ENCODE measurements around the gene SDCCAG8.

SDCCAG8 gene

DNA sequence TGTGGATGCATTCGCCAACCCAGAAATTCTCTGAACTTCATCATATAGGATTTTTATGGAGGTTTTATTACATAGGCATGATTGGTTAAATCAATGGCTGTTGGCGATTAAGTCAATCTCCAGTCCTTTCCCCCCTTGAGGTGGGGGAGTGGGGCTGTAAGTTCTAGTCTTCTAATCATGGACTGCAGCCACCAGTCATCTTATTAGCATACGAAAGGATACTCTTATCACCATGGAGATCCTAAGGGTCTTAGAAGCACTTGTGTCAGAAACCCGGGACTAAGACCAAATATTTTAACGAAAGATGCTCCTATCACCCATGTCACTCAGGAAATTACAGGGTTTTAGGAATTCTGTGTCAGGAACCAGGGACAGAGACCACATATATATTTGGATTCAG is 36.3 kb downstream of the SDCCAG8 start:
- no peak overlapping the region for H3K4me3 ChIP-seq (ENCODE audit: low read depth, low read length)
- TF ChIP-seq POLR2A (IDR thresholded peaks at IDR 0.05; ENCODE audit: extremely low read depth, insufficient read length), result no peak
- TF ChIP-seq, protein P1, sequence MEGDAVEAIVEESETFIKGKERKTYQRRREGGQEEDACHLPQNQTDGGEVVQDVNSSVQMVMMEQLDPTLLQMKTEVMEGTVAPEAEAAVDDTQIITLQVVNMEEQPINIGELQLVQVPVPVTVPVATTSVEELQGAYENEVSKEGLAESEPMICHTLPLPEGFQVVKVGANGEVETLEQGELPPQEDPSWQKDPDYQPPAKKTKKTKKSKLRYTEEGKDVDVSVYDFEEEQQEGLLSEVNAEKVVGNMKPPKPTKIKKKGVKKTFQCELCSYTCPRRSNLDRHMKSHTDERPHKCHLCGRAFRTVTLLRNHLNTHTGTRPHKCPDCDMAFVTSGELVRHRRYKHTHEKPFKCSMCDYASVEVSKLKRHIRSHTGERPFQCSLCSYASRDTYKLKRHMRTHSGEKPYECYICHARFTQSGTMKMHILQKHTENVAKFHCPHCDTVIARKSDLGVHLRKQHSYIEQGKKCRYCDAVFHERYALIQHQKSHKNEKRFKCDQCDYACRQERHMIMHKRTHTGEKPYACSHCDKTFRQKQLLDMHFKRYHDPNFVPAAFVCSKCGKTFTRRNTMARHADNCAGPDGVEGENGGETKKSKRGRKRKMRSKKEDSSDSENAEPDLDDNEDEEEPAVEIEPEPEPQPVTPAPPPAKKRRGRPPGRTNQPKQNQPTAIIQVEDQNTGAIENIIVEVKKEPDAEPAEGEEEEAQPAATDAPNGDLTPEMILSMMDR (IDR thresholded peaks at IDR 0.05; ENCODE audit: low read depth, low read length), result no peak
- TF ChIP-seq MAX (IDR thresholded peaks at IDR 0.05; ENCODE audit: low read depth, low read length), result no peak
- no peak for TF ChIP-seq MYC (IDR thresholded peaks at IDR 0.05; ENCODE audit: low read depth, low read length)
- DNase-seq (ENCODE audit: low read depth), result no peak

DNA sequence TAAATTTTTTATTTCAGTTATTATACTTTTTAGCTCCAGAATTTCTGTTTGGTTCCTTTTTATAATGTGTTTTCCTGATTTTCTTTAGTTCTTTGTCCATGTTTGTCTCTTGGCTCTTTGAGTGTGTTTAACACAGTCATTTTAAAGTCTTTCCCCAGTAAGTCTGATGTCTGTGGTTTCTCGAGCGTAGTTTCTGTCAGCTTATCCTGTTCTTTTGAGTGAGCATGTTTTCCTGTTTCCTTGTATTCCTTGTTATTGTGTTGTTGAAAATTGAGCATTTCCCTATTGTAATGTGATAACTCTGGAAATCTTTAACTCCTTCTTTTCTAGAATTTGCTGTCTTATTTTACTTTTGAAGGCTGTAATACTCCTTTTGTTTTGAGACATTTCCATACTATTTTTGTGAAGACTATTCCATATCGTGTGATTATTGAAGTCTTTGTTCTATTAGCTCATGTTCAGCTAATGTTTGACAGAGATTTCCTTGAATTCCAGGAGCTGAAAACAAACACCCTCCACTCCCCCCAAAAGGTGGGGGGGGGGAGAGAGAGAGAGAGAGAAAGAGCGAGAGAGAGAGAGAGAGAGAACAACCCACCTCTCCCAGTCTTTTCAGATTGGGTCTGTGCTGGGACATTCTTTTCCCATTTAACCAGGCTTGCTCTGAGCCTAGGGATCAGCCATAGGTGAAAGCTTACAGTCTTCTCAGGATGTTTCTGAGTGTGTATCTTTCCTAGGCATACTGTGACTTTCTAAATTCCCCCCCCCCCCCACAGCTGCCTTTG is 38.3 kb downstream of the SDCCAG8 start:
- no peak overlapping the region for H3K4me3 ChIP-seq (ENCODE audit: low read depth, low read length)
- TF ChIP-seq MYC (IDR thresholded peaks at IDR 0.05; ENCODE audit: low read depth, low read length), result no peak
- no peak for TF ChIP-seq MAX (IDR thresholded peaks at IDR 0.05; ENCODE audit: low read depth, low read length)
- TF ChIP-seq POLR2A (IDR thresholded peaks at IDR 0.05; ENCODE audit: extremely low read depth, insufficient read length), result no peak
- TF ChIP-seq, protein P1 (IDR thresholded peaks at IDR 0.05; ENCODE audit: low read depth, low read length), result no peak
- DNase-seq (ENCODE audit: low read depth), result no peak

GRCh38 chr1:243294723-243295121 is 38.9 kb downstream of the SDCCAG8 start:
- no peak for DNase-seq (ENCODE audit: low read depth)
- TF ChIP-seq POLR2A (IDR thresholded peaks at IDR 0.05; ENCODE audit: extremely low read depth, insufficient read length) (no peak), MYC (IDR thresholded peaks at IDR 0.05; ENCODE audit: low read depth, low read length) (no peak), MAX (IDR thresholded peaks at IDR 0.05; ENCODE audit: low read depth, low read length) (no peak)
- TF ChIP-seq, protein P1 (IDR thresholded peaks at IDR 0.05; ENCODE audit: low read depth, low read length), result no peak

DNA sequence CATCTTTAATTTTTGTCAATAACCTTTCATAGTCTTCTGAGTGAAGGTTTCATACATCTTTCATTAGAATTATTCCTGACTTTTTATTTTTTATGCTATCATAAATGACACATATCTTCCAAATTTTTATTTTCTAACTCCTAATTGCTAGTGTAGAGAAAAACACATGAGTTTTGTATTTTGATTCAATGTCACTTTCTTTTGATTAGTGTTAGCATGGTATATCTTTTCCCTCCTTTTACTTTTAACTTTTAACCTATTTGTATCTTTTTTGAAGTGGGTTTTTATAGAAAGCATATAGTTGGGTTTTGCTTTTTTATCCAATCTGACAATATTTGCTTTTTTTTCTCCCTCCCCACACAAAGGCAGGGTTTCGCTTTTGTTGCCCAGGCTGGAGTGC is 43.2 kb downstream of the SDCCAG8 start:
- no peak overlapping the region for H3K4me3 ChIP-seq (ENCODE audit: low read depth, low read length)
- no peak for DNase-seq (ENCODE audit: low read depth)
- TF ChIP-seq, protein P1 (IDR thresholded peaks at IDR 0.05; ENCODE audit: low read depth, low read length), result no peak
- no peak for TF ChIP-seq MYC (IDR thresholded peaks at IDR 0.05; ENCODE audit: low read depth, low read length)

More at GRCh38 chr1:243294723-243295121, 38.9 kb downstream of the SDCCAG8 start:
- no peak overlapping the region for H3K4me3 ChIP-seq (ENCODE audit: low read depth, low read length)

DNA sequence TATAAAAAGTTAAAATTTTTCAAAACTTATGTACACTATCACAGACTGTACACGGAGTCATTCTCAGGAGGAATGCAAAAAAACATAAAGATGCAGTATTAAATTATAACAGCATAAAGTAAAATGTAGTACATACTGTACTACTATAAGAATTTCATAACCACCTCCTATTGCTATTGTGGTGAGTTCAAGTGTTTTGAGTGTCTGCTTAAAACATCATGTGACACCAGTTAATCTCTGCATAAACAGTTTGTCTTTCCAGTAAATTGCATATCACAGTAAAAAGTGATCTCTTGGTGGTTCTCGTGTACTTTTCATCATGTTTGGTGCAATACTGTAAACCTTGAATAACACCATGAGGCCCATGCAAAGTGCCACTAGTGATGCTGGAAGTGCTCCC is 45.2 kb downstream of the SDCCAG8 start:
- no peak overlapping the region for H3K4me3 ChIP-seq (ENCODE audit: low read depth, low read length)
- TF ChIP-seq, protein P1 (IDR thresholded peaks at IDR 0.05; ENCODE audit: low read depth, low read length), result no peak
- TF ChIP-seq POLR2A (IDR thresholded peaks at IDR 0.05; ENCODE audit: extremely low read depth, insufficient read length), result no peak
- no peak for TF ChIP-seq MAX (IDR thresholded peaks at IDR 0.05; ENCODE audit: low read depth, low read length)
- TF ChIP-seq MYC (IDR thresholded peaks at IDR 0.05; ENCODE audit: low read depth, low read length), result no peak
- no peak for DNase-seq (ENCODE audit: low read depth)
